GM18909 (cell line): ENCODE data around the gene EPAS1.

Source experiments
- ATAC-seq: cut with Tn5 transposase; IDR thresholded peaks from one replicate; pipeline ENCODE4 v1.9.1; 2021; ENCODE audit warnings: mild to moderate bottlenecking; ENCODE audit not compliant: unreplicated experiment, poor library complexity

Gene EPAS1

GRCh38 chr2:46336283-46336959 lies 39.2 kb downstream of the EPAS1 start:
- no peak for ATAC-seq

GRCh38 chr2:46337208-46337994 lies 40.2 kb downstream of the EPAS1 start:
- ATAC-seq, result no peak

GRCh38 chr2:46338674-46339073 lies 41.5 kb downstream of the EPAS1 start:
- no peak for ATAC-seq

GRCh38 chr2:46339200-46339599 lies 42.0 kb downstream of the EPAS1 start:
- no peak for ATAC-seq

- no peak for ATAC-seq
These were observed 42.7 kb downstream of the EPAS1 start for GRCh38 chr2:46339676-46340459.

- no peak for ATAC-seq
These were observed 43.7 kb downstream of the EPAS1 start for GRCh38 chr2:46340740-46341420.

GRCh38 chr2:46342566-46343315 lies 45.5 kb downstream of the EPAS1 start:
- no peak for ATAC-seq

GRCh38 chr2:46344706-46345105 lies 47.5 kb downstream of the EPAS1 start:
- no peak for ATAC-seq

GRCh38 chr2:46345775-46346174 lies 48.6 kb downstream of the EPAS1 start:
- ATAC-seq, result no peak

GRCh38 chr2:46346719-46347118 lies 49.5 kb downstream of the EPAS1 start:
- no peak for ATAC-seq

- ATAC-seq, result no peak
These were observed 50.6 kb downstream of the EPAS1 start for GRCh38 chr2:46347648-46348280.

- ATAC-seq, result no peak
These were observed 51.9 kb downstream of the EPAS1 start for GRCh38 chr2:46349115-46349547.

- ATAC-seq, result no peak
These were observed 53.0 kb downstream of the EPAS1 start for GRCh38 chr2:46350029-46350689.

- ATAC-seq, result no peak
These were observed 54.0 kb downstream of the EPAS1 start for GRCh38 chr2:46351098-46351749.

GRCh38 chr2:46351750-46352138 lies 54.5 kb downstream of the EPAS1 start:
- ATAC-seq, result no peak

GRCh38 chr2:46352621-46353020 lies 55.4 kb downstream of the EPAS1 start:
- no peak for ATAC-seq

- ATAC-seq, result no peak
These were observed 56.3 kb downstream of the EPAS1 start for GRCh38 chr2:46353509-46353908.

- no peak for ATAC-seq
These were observed 58.5 kb downstream of the EPAS1 start for GRCh38 chr2:46355756-46356155.
